PC-3 (cell line): ENCODE results near the gene ERP27. TPM values are rescaled to one million over a fixed set of nuclear protein-coding genes. Genes with fewer than 3 reads are reported as not detected.

Experiments
- ATAC-seq: fragments of 200-7000 bp; cut with Tn5 transposase; 2 replicates; pipeline ENCODE4 v1.9.1; 2020; ENCODE audit warnings: mild to moderate bottlenecking, moderate library complexity
- BruUV-seq: library from RNA; stranded (reverse); fragments of 400-500 nt; replicated peaks from 2 replicates; lab custom pipeline; 2021; lab: Mats Ljungman, UMichigan
- CTCF ChIA-PET: fragments of 300-600 bp; sonication (Branson Sonifier 250); formaldehyde crosslinking; loops from one replicate; lab custom pipeline; 2022; ENCODE audit warnings: antibody characterized with exemption; lab: Charles Lee
- POLR2A ChIA-PET: fragments of 300-600 bp; sonication (Branson Sonifier 250); formaldehyde crosslinking; loops from one replicate; lab custom pipeline; 2022; ENCODE audit warnings: antibody characterized with exemption; ENCODE audit not compliant: unreplicated experiment; lab: Charles Lee
- DNase-seq: peaks from one replicate; pipeline ENCODE4 v3.0.0-alpha.2; 2015
- H2AFZ ChIP-seq: fragments of 300-600 bp; sonication (generic); 2 replicates; pipeline ENCODE4 v1.6.0; 2016; ENCODE audit warnings: antibody characterized with exemption, low read length
- H3F3A ChIP-seq: fragments of 300-600 bp; sonication (generic); one replicate; pipeline ENCODE4 v1.6.0; 2017; ENCODE audit warnings: antibody characterized with exemption, low read length, control low read depth, mild to moderate bottlenecking; ENCODE audit not compliant: unreplicated experiment
- H3K27ac ChIP-seq: fragments of 300-600 bp; sonication (generic); 2 replicates; pipeline ENCODE4 v1.5.1; 2016; ENCODE audit warnings: mild to moderate bottlenecking, low read length
- H3K27me3 ChIP-seq: fragments of 300-600 bp; sonication (generic); 2 replicates; pipeline ENCODE4 v1.6.1; 2016; ENCODE audit warnings: low read length, mixed read lengths
- H3K36me3 ChIP-seq: fragments of 300-600 bp; sonication (generic); 2 replicates; pipeline ENCODE4 v1.6.1; 2016; ENCODE audit warnings: low read depth, mixed run types, low read length, mixed read lengths
- H3K4me1 ChIP-seq: fragments of 300-600 bp; sonication (generic); 2 replicates; pipeline ENCODE4 v1.5.1; 2016; ENCODE audit warnings: low read length; ENCODE audit not compliant: insufficient read depth
- H3K4me2 ChIP-seq: fragments of 300-600 bp; sonication (generic); 2 replicates; pipeline ENCODE4 v1.6.0; 2016; ENCODE audit warnings: low read length
- H3K4me3 ChIP-seq: fragments of 300-600 bp; sonication (generic); 2 replicates; pipeline ENCODE4 v1.5.1; 2016; ENCODE audit warnings: mild to moderate bottlenecking, low read length, mixed read lengths
- H3K79me2 ChIP-seq: fragments of 300-600 bp; sonication (generic); 2 replicates; pipeline ENCODE4 v1.6.1; 2017; ENCODE audit warnings: low read length, mixed read lengths
- H3K9ac ChIP-seq: fragments of 300-600 bp; sonication (generic); 2 replicates; pipeline ENCODE4 v1.6.0; 2016; ENCODE audit warnings: mild to moderate bottlenecking, low read length
- H3K9me2 ChIP-seq: fragments of 300-600 bp; sonication (generic); replicated peaks from 2 replicates; pipeline ENCODE4 v1.6.1; 2016; ENCODE audit warnings: mixed run types, low read length, mixed read lengths
- H3K9me3 ChIP-seq: fragments of 300-600 bp; sonication (generic); 2 replicates; pipeline ENCODE4 v1.6.1; 2016; ENCODE audit warnings: low read length, mixed read lengths
- H4K20me1 ChIP-seq: fragments of 300-600 bp; sonication (generic); 2 replicates; pipeline ENCODE4 v1.6.1; 2016; ENCODE audit warnings: low read length, mixed read lengths
- EZH2 ChIP-seq: fragments of 300-600 bp; sonication (generic); IDR thresholded peaks from one replicate; pipeline ENCODE4 v1.6.1; 2017; ENCODE audit warnings: antibody characterized with exemption, mild to moderate bottlenecking, low read length; ENCODE audit not compliant: unreplicated experiment
- EZH2phosphoT487 ChIP-seq: fragments of 300-600 bp; sonication (generic); IDR thresholded peaks from 2 replicates; pipeline ENCODE4 v1.6.1; 2018; ENCODE audit warnings: mild to moderate bottlenecking, antibody characterized with exemption, low read length, borderline replicate concordance
- intact Hi-C: fragments of 100-400 bp; cut with micrococcal nuclease; formaldehyde crosslinking; loops from 2 replicates; pipeline ENCODE4 v1.9.0; 2023
- total RNA-seq: library from RNA; depleted of rRNA; stranded (reverse); fragments of >200 nt; gene quantifications from 2 replicates; pipeline ENCODE4 v1.2.3, GENCODE V29; 2014
- TF ChIP-seq, protein P1 (sequence below): fragments of 300-600 bp; sonication (generic); conservative IDR thresholded peaks from 2 replicates; pipeline ENCODE4 v1.5.1; 2017; ENCODE audit warnings: antibody characterized with exemption, low read depth, mild to moderate bottlenecking, low read length

ERP27 gene
- total RNA-seq, 1 experiment from 2014 or later = not detected

GRCh38 chr12:14957551-14958168 lies 19.3 kb upstream of the ERP27 start:
- Histone ChIP-seq H3K27ac (no peak overlapping the region), H3K9ac (no peak overlapping the region), H2AFZ (no peak overlapping the region), H4K20me1 (no peaks in the 10 kb centered on the region), H3K9me2 (no peaks in the 10 kb centered on the region), H3K27me3 (no peaks in the 10 kb centered on the region), H3K79me2 (no peaks in the 10 kb centered on the region), H3K4me1 (peaks cover 22% of the 10 kb centered on the region), H3K4me3 (no peak overlapping the region), H3K4me2 (no peak overlapping the region), H3K9me3 (no peaks in the 10 kb centered on the region), H3K36me3 (no peaks in the 10 kb centered on the region), H3F3A (no peaks in the 10 kb centered on the region)
- intact Hi-C loops = no loop called here
- ATAC-seq (no peak), DNase-seq (no peak)
- ChIA-PET POLR2A (no interaction called here), CTCF (no interaction called here)
- BruUV-seq = no TSS peak
- TF ChIP-seq, protein P1, sequence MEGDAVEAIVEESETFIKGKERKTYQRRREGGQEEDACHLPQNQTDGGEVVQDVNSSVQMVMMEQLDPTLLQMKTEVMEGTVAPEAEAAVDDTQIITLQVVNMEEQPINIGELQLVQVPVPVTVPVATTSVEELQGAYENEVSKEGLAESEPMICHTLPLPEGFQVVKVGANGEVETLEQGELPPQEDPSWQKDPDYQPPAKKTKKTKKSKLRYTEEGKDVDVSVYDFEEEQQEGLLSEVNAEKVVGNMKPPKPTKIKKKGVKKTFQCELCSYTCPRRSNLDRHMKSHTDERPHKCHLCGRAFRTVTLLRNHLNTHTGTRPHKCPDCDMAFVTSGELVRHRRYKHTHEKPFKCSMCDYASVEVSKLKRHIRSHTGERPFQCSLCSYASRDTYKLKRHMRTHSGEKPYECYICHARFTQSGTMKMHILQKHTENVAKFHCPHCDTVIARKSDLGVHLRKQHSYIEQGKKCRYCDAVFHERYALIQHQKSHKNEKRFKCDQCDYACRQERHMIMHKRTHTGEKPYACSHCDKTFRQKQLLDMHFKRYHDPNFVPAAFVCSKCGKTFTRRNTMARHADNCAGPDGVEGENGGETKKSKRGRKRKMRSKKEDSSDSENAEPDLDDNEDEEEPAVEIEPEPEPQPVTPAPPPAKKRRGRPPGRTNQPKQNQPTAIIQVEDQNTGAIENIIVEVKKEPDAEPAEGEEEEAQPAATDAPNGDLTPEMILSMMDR = no peak
- no peak for TF ChIP-seq EZH2
- no peak for TF ChIP-seq EZH2phosphoT487

GRCh38 chr12:14956905-14957304 lies 18.6 kb upstream of the ERP27 start:
- TF ChIP-seq EZH2phosphoT487 = no peak
- no peak for TF ChIP-seq EZH2
- TF ChIP-seq, protein P1 = no peak
- intact Hi-C loops = no loop called here
- Histone ChIP-seq H3K36me3 (no peaks in the 10 kb centered on the region), H3K9me3 (no peaks in the 10 kb centered on the region), H2AFZ (no peak overlapping the region), H3K27ac (no peak overlapping the region), H3K4me1 (peaks cover 23% of the 10 kb centered on the region), H3K4me3 (no peak overlapping the region), H3K4me2 (no peak overlapping the region), H3K9me2 (no peaks in the 10 kb centered on the region), H3F3A (no peaks in the 10 kb centered on the region), H3K79me2 (no peaks in the 10 kb centered on the region), H3K27me3 (no peaks in the 10 kb centered on the region), H4K20me1 (no peaks in the 10 kb centered on the region), H3K9ac (no peak overlapping the region)
- no peak for ATAC-seq
- POLR2A ChIA-PET = no interaction called here
- BruUV-seq = no TSS peak
- no peak for DNase-seq
- CTCF ChIA-PET = no interaction called here

DNA sequence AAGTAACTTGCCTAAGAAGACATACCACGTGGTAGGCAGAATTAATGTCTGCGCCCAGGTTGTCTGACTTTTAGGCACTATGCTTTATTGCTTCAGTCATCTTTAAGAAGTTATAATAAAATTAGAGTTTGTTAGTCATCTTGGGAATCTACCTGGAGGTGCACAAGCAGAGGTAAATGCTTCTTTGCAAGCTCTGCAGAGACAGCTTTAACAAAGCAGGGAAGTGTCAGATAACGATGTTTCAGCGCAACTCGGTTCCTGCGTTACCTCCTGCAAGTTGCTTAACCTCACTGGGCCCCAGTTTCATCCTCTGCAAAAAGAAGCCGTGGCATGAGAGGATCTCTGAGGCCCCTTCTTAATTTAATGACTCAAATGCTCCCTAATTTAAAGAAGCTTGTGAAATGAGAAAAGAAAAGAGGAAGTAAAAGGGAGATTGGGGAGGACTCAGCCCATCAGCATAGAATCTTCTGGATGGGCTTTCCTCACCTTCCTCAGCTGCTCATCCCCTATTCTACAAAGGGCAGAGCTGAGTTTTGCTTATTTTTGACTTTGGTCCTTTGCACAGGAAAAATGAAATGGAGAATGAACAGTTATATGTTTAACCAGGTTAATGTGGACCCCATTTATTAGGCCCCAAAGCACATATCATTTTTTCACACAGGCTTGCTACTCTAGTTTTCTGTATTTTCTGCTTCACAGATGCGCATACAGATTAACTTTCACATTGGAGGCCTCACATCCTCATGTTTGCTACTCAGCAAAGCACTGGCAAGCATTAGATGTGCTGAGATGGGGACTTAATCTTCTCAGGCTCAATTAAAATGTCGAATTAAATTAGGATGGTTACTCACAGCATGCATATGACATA lies 17.9 kb upstream of the ERP27 start:
- no peak for TF ChIP-seq EZH2
- TF ChIP-seq, protein P1 = no peak
- TF ChIP-seq EZH2phosphoT487 = no peak
- H4K20me1 ChIP-seq = no peaks in the 10 kb centered on the region
- DNase-seq (no peak), ATAC-seq (no peak)
- CTCF ChIA-PET = no interaction called here
- H3K9ac ChIP-seq = no peak overlapping the region
- intact Hi-C loops = no loop called here
- no peak overlapping the region for H3K27ac ChIP-seq
- H3K27me3 ChIP-seq = no peaks in the 10 kb centered on the region
- no peaks in the 10 kb centered on the region for H3K9me3 ChIP-seq
- no peaks in the 10 kb centered on the region for H3K36me3 ChIP-seq
- no peak overlapping the region for H3K4me2 ChIP-seq
- no peak overlapping the region for H3K4me3 ChIP-seq
- BruUV-seq = no TSS peak
- no peaks in the 10 kb centered on the region for H3F3A ChIP-seq
- POLR2A ChIA-PET = no interaction called here
- no peaks in the 10 kb centered on the region for H3K79me2 ChIP-seq
- H3K4me1 ChIP-seq = peaks cover 23% of the 10 kb centered on the region
- H2AFZ ChIP-seq = no peak overlapping the region
- H3K9me2 ChIP-seq = no peaks in the 10 kb centered on the region
